GM12873 (cell line): ENCODE measurements around the gene FGFBP2.

ENCODE experiments used
- TF ChIP-seq, protein P1 (sequence below): IDR thresholded peaks from 2 replicates; pipeline ENCODE4 v1.5.1; 2012; ENCODE audit warnings: low read depth, mild to moderate bottlenecking, moderate library complexity, low read length, control low read depth; ENCODE audit not compliant: insufficient read depth; ENCODE audit errors: missing control alignments

Gene FGFBP2

DNA sequence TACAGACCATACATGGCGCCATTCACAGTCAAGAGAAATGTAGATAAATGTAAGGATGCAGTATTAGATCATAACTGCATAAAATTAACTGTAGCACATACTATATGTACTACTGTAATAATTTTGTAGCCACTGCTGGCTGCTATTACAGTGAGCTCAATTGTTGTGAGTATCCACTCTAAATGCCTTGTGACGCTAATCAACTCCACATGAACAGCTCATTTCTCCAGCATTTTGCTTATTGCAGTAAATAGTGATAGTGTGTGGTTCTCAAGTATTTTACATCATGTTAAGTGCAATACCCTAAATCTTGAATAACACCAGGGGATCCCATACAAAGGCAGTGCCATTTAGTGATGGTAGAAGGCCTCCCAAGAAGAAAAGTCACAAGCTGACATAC, 45.7 kb downstream of the FGFBP2 start:
- TF ChIP-seq, protein P1, sequence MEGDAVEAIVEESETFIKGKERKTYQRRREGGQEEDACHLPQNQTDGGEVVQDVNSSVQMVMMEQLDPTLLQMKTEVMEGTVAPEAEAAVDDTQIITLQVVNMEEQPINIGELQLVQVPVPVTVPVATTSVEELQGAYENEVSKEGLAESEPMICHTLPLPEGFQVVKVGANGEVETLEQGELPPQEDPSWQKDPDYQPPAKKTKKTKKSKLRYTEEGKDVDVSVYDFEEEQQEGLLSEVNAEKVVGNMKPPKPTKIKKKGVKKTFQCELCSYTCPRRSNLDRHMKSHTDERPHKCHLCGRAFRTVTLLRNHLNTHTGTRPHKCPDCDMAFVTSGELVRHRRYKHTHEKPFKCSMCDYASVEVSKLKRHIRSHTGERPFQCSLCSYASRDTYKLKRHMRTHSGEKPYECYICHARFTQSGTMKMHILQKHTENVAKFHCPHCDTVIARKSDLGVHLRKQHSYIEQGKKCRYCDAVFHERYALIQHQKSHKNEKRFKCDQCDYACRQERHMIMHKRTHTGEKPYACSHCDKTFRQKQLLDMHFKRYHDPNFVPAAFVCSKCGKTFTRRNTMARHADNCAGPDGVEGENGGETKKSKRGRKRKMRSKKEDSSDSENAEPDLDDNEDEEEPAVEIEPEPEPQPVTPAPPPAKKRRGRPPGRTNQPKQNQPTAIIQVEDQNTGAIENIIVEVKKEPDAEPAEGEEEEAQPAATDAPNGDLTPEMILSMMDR: no peak

DNA sequence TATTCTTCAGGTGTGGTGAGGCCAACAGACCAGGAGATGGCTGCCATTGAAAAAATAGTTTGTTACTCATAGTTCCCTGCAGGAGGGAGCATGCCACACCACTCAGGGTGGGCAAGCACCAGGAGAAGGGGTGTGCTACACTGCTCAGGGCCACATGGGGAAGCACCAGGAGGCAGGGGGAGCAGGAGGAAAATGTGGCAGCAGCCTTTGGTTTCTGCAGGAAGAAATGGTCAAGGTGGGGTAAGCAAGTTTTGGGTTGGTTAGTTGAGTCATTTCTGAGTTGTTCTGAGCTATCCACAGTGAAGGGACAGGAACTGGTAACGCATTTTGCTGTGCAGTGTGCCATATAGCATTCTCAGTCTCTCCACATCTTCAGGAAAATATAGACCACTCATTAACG, 48.2 kb downstream of the FGFBP2 start:
- TF ChIP-seq, protein P1: no peak

DNA sequence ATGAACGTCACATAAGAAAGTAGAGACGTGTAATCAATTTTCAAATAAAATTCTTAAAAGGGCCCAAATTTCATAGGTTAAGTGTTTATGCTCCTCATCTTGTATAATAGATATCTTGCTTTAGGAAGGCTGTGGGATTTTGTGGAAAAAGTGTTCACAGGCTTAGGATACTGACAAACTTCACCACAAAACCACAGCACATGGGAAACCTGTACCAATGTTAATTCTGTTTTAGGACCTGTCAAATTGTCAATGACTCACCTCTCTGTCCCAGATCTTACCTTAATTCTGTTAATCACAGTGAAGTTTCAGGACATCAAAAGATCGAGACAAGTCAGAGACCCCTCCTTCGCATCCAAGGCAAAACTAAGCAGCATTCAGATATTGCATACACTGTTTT, 48.7 kb downstream of the FGFBP2 start:
- TF ChIP-seq, protein P1: no peak

DNA sequence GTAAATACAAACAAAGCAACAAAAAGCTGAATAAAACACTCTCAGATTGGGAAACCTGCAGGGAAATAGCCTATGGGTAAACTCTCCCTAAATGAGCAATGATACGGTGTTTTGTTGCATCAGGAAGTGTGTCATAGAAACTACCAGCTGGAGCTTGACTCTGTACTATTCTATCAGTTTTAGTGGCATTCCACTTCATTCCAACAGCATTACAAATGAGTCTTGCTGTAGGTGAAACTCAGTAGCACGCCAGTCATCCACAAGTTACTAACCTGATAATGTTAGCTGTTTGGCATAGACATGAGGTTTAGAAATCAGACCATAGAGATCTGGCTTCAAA, 49.4 kb downstream of the FGFBP2 start:
- TF ChIP-seq, protein P1: no peak

DNA sequence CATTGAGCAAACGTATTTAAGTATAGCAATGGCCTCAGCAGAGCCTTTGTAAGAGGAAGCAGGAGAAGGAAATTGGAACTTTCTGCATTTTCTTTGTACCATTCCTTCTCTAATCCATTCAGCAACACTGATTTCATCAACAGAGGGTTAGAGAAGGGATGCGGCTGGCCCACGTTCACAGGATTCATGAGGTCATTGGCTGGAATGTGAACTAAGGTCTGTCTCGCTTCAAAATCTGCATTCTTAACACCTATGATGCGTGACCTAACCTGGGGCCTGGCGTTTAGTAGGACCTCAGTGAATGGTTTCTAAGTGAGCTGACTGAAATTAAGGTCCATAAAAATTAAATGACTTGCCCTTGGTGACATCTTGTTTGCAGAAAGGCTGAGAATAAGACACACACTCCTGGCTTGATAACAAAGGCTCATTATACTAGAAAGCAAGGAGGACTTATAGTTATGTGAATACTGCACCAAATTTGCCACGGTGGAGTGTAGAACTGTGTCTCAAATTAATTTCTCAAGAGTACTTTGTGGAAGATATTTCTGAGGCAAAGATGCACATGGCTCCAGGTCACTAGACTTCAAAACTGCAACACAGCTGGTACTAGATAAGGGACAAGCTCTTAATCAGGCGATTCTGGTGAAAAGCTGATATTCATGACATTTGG, 49.9 kb downstream of the FGFBP2 start:
- TF ChIP-seq, protein P1: no peak

DNA sequence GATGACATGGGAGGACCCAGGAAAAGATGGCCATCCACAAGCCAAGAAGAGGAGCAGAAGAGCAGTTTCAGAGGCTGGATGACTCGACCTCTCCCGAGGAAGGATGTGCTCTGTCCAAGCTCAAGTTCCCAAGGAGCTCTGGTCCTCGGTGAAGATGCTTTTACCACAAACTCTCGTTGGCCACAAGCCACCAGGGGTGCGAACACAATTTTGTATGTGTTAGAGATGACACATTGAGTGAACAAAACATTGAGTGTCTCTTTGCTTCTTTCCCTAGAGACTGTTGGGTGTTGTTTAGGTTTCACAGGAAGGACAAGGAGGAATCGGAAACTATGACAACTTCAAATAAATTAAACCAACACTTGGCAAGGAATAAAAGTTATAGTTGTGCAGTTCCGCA, 50.7 kb downstream of the FGFBP2 start:
- TF ChIP-seq, protein P1: no peak
